GM12878 (cell line): ENCODE results near the gene FSIP1. TPM values are rescaled to one million over a fixed set of nuclear protein-coding genes. Genes with fewer than 3 reads are reported as not detected.

Experiments used
- BCL3 ChIP-seq: IDR thresholded peaks from 2 replicates; pipeline ENCODE4 v1.6.1; 2011; ENCODE audit warnings: borderline replicate concordance, low read depth, mild to moderate bottlenecking, moderate library complexity, low read length; ENCODE audit not compliant: insufficient read depth, poor library complexity, severe bottlenecking
- BMI1 ChIP-seq: fragments of 450-650 bp; IDR thresholded peaks from 2 replicates; pipeline ENCODE4 v1.6.1; 2016; ENCODE audit warnings: mild to moderate bottlenecking, moderate library complexity, borderline replicate concordance
- E4F1 ChIP-seq: fragments of 450-650 bp; IDR thresholded peaks from 2 replicates; pipeline ENCODE4 v1.6.1; 2018; ENCODE audit warnings: borderline replicate concordance, mild to moderate bottlenecking; ENCODE audit not compliant: partially characterized antibody
- EED ChIP-seq: sonication (generic); IDR thresholded peaks from 2 replicates; pipeline ENCODE4 v1.6.1; 2016; ENCODE audit warnings: antibody characterized with exemption, low read depth
- GATAD2B ChIP-seq: fragments of 450-650 bp; conservative IDR thresholded peaks from 2 replicates; pipeline ENCODE4 v1.6.1; 2017; ENCODE audit warnings: low read depth, mild to moderate bottlenecking, moderate library complexity
- IRF4 ChIP-seq: IDR thresholded peaks from 2 replicates; pipeline ENCODE4 v1.6.1; 2011; ENCODE audit warnings: low read depth, low read length
- JUND ChIP-seq: IDR thresholded peaks from 2 replicates; pipeline ENCODE4 v1.6.1; 2012; ENCODE audit warnings: low read depth, mild to moderate bottlenecking, low read length, improper control_type of control experiment, moderate library complexity
- NFIC ChIP-seq: IDR thresholded peaks from 2 replicates; pipeline ENCODE4 v1.6.1; 2012; ENCODE audit warnings: low read depth, mild to moderate bottlenecking, inconsistent platforms, low read length, moderate library complexity
- RAD51 ChIP-seq: fragments of 450-650 bp; IDR thresholded peaks from 2 replicates; pipeline ENCODE4 v1.6.1; 2016; ENCODE audit warnings: moderate library complexity, mild to moderate bottlenecking, inconsistent platforms
- SMAD1 ChIP-seq: fragments of 450-650 bp; IDR thresholded peaks from 2 replicates; pipeline ENCODE4 v1.6.1; 2018; ENCODE audit warnings: mild to moderate bottlenecking, low read depth; ENCODE audit not compliant: partially characterized antibody
- SREBF1 ChIP-seq: IDR thresholded peaks from 2 replicates; pipeline ENCODE4 v1.6.1; 2012; ENCODE audit warnings: mild to moderate bottlenecking, low read length
- TAF1 ChIP-seq: IDR thresholded peaks from 2 replicates; pipeline ENCODE4 v1.6.1; 2011; ENCODE audit warnings: mild to moderate bottlenecking, low read depth, low read length, borderline replicate concordance
- TBL1XR1 ChIP-seq: IDR thresholded peaks from 2 replicates; pipeline ENCODE4 v1.6.1; 2012; ENCODE audit warnings: low read depth, low read length, improper control_type of control experiment
- YBX1 ChIP-seq: fragments of 450-650 bp; IDR thresholded peaks from 2 replicates; pipeline ENCODE4 v1.6.1; 2016; ENCODE audit warnings: antibody characterized with exemption
- ZSCAN29 ChIP-seq: fragments of 450-650 bp; IDR thresholded peaks from 2 replicates; pipeline ENCODE4 v1.6.1; 2017; ENCODE audit warnings: mild to moderate bottlenecking, moderate library complexity
- polyA plus RNA-seq, 11 experiments: library from polyadenylated mRNA; depleted of rRNA in 4 of 11; unstranded in 6 of 11; stranded (reverse) in 5 of 11; fragments of >200 nt; fragmentation: Nextera tagmentation in 4 of 11; fragmentation: Illumina TruSeq in 1 of 11; extraction: Ambion mirVana in 4 of 11; extraction: Trizol in 1 of 11; gene quantifications; 1 replicate in 1 of 11; 2 replicates in 10 of 11; pipeline versions ENCODE4 v1.2.1 to v1.2.3, GENCODE V29; 2011 to 2016; ENCODE audit warnings: inconsistent platforms in 2 of 11, missing spikeins in 2 of 11, low read depth in 1 of 11
- total RNA-seq, 4 experiments: library from RNA; depleted of rRNA in 3 of 4; stranded (reverse); fragments of >200 nt in 3 of 4; fragmentation: Illumina TruSeq in 1 of 4; extraction: Trizol in 1 of 4; gene quantifications; 2 replicates each; pipeline versions ENCODE4 v1.2.1 to v1.2.3, GENCODE V29; 2013 to 2021
- TF ChIP-seq, protein P1 (sequence below): fragments of 450-650 bp; IDR thresholded peaks from 2 replicates; pipeline ENCODE4 v1.6.1; 2017; ENCODE audit warnings: mild to moderate bottlenecking, moderate library complexity
- TF ChIP-seq, protein P2 (sequence below): fragments of 450-650 bp; IDR thresholded peaks from 2 replicates; pipeline ENCODE4 v1.6.1; 2014; ENCODE audit warnings: mild to moderate bottlenecking

Gene FSIP1
- total and polyA plus RNA-seq, 10 of the 15 experiments (the other 5 are each of a cell fraction or from before 2014, with no cell fraction given): 0.15 to 0.67 (median 0.35) TPM

DNA sequence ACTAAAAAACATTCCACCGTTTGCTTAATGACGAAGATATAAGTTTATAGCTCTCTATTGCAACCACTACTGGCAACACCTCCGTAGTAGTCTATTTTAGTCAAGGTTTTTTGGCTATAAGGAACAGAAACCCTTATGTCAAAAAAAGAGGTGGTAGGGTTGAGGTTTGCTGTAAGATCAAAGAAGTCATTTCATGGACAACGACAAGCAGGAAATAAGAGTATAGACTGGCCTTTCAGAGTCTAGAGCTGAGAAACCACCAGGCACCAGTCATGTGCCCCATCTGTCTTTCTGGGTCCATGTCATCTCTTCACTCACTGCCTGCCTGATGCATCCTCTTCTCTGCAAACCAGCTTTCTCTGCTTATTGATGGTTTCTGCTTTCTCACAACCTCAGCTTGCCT lies 159.1 kb downstream of the FSIP1 start (continued):
- TF ChIP-seq GATAD2B: no peak
- no peak for TF ChIP-seq ZSCAN29
- TF ChIP-seq, protein P1, sequence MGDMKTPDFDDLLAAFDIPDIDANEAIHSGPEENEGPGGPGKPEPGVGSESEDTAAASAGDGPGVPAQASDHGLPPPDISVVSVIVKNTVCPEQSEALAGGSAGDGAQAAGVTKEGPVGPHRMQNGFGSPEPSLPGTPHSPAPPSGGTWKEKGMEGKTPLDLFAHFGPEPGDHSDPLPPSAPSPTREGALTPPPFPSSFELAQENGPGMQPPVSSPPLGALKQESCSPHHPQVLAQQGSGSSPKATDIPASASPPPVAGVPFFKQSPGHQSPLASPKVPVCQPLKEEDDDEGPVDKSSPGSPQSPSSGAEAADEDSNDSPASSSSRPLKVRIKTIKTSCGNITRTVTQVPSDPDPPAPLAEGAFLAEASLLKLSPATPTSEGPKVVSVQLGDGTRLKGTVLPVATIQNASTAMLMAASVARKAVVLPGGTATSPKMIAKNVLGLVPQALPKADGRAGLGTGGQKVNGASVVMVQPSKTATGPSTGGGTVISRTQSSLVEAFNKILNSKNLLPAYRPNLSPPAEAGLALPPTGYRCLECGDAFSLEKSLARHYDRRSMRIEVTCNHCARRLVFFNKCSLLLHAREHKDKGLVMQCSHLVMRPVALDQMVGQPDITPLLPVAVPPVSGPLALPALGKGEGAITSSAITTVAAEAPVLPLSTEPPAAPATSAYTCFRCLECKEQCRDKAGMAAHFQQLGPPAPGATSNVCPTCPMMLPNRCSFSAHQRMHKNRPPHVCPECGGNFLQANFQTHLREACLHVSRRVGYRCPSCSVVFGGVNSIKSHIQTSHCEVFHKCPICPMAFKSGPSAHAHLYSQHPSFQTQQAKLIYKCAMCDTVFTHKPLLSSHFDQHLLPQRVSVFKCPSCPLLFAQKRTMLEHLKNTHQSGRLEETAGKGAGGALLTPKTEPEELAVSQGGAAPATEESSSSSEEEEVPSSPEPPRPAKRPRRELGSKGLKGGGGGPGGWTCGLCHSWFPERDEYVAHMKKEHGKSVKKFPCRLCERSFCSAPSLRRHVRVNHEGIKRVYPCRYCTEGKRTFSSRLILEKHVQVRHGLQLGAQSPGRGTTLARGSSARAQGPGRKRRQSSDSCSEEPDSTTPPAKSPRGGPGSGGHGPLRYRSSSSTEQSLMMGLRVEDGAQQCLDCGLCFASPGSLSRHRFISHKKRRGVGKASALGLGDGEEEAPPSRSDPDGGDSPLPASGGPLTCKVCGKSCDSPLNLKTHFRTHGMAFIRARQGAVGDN: no peak
- TF ChIP-seq, protein P2, sequence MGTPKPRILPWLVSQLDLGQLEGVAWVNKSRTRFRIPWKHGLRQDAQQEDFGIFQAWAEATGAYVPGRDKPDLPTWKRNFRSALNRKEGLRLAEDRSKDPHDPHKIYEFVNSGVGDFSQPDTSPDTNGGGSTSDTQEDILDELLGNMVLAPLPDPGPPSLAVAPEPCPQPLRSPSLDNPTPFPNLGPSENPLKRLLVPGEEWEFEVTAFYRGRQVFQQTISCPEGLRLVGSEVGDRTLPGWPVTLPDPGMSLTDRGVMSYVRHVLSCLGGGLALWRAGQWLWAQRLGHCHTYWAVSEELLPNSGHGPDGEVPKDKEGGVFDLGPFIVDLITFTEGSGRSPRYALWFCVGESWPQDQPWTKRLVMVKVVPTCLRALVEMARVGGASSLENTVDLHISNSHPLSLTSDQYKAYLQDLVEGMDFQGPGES: no peak
- TF ChIP-seq BMI1: peak; percentile 58; the same call in 1 of the 2 replicates
- no peak for TF ChIP-seq E4F1
- TF ChIP-seq SMAD1: no peak
- TF ChIP-seq TBL1XR1: peak; percentile 64; the same call in 1 of the 2 replicates
- TF ChIP-seq EED: peak; percentile 66
- TF ChIP-seq BCL3: no peak
- no peak for TF ChIP-seq SREBF1
- TF ChIP-seq YBX1: no peak
- peak; percentile 94 for TF ChIP-seq RAD51
- peak; percentile 75 for TF ChIP-seq IRF4
- peak; percentile 79 for TF ChIP-seq NFIC
- no peak for TF ChIP-seq TAF1
- no peak for TF ChIP-seq JUND
